ENCODE results near the gene S100A14.

GRCh38 chr1:153599847-153600246, 16.3 kb downstream of the S100A14 start:
- TF ChIP-seq, protein P1, sequence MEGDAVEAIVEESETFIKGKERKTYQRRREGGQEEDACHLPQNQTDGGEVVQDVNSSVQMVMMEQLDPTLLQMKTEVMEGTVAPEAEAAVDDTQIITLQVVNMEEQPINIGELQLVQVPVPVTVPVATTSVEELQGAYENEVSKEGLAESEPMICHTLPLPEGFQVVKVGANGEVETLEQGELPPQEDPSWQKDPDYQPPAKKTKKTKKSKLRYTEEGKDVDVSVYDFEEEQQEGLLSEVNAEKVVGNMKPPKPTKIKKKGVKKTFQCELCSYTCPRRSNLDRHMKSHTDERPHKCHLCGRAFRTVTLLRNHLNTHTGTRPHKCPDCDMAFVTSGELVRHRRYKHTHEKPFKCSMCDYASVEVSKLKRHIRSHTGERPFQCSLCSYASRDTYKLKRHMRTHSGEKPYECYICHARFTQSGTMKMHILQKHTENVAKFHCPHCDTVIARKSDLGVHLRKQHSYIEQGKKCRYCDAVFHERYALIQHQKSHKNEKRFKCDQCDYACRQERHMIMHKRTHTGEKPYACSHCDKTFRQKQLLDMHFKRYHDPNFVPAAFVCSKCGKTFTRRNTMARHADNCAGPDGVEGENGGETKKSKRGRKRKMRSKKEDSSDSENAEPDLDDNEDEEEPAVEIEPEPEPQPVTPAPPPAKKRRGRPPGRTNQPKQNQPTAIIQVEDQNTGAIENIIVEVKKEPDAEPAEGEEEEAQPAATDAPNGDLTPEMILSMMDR (IDR thresholded peaks at IDR 0.05 in 2 of 3, conservative IDR thresholded peaks at IDR 0.05 in 1 of 3; ENCODE audit: borderline replicate concordance in 1 of 3, insufficient read depth in 1 of 3, low read depth in 2 of 3, low read length in 2 of 3): no peak
- TF ChIP-seq, protein P2, sequence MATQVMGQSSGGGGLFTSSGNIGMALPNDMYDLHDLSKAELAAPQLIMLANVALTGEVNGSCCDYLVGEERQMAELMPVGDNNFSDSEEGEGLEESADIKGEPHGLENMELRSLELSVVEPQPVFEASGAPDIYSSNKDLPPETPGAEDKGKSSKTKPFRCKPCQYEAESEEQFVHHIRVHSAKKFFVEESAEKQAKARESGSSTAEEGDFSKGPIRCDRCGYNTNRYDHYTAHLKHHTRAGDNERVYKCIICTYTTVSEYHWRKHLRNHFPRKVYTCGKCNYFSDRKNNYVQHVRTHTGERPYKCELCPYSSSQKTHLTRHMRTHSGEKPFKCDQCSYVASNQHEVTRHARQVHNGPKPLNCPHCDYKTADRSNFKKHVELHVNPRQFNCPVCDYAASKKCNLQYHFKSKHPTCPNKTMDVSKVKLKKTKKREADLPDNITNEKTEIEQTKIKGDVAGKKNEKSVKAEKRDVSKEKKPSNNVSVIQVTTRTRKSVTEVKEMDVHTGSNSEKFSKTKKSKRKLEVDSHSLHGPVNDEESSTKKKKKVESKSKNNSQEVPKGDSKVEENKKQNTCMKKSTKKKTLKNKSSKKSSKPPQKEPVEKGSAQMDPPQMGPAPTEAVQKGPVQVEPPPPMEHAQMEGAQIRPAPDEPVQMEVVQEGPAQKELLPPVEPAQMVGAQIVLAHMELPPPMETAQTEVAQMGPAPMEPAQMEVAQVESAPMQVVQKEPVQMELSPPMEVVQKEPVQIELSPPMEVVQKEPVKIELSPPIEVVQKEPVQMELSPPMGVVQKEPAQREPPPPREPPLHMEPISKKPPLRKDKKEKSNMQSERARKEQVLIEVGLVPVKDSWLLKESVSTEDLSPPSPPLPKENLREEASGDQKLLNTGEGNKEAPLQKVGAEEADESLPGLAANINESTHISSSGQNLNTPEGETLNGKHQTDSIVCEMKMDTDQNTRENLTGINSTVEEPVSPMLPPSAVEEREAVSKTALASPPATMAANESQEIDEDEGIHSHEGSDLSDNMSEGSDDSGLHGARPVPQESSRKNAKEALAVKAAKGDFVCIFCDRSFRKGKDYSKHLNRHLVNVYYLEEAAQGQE (IDR thresholded peaks at IDR 0.05; ENCODE audit: low read depth): no peak
- TF ChIP-seq SIN3A (IDR thresholded peaks at IDR 0.05; ENCODE audit: low read depth) (no peak), SP1 (IDR thresholded peaks at IDR 0.05; ENCODE audit: low read depth) (no peak)

Measured in HCT116 (cell line).